GM12864 (cell line): ENCODE results near the gene DCD.
A peak's percentile ranks its signal among the peaks of the same experiment; 100 is the strongest.

Source experiments
- DNase-seq: peaks from one replicate; pipeline ENCODE4 v3.0.0-alpha.2; 2011; ENCODE audit warnings: low read depth
- H3K4me3 ChIP-seq: 2 replicates; pipeline ENCODE4 v1.5.1; 2011; ENCODE audit warnings: mild to moderate bottlenecking, low read depth, low read length, control low read depth
- TF ChIP-seq, protein P1 (sequence below): IDR thresholded peaks from 2 replicates; pipeline ENCODE4 v1.5.1; 2011; ENCODE audit warnings: low read depth, mild to moderate bottlenecking, moderate library complexity, low read length, control low read depth, inconsistent platforms; ENCODE audit errors: missing control alignments

Gene DCD

DNA sequence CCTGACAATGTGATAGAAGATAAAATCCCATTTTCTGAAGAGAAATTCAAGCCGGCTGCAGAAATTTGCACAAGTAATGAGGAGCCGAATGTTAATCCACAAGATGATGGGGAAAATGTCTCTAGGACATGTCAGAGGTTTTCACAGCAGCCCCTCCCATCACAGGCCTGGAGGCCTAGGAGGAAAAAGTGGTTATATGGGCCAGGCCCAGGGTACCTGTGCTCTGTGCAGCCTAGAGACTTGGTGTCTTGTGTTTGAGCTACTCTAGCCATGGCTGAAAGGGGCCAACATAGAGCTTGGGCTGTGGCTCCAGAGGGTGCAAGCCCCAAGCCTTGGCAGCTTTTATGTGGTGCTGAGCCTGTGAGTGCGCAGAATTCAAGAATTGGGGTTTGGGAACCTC is 20.9 kb downstream of the DCD start:
- no peak for DNase-seq
- H3K4me3 ChIP-seq, result no peak overlapping the region
- TF ChIP-seq, protein P1, sequence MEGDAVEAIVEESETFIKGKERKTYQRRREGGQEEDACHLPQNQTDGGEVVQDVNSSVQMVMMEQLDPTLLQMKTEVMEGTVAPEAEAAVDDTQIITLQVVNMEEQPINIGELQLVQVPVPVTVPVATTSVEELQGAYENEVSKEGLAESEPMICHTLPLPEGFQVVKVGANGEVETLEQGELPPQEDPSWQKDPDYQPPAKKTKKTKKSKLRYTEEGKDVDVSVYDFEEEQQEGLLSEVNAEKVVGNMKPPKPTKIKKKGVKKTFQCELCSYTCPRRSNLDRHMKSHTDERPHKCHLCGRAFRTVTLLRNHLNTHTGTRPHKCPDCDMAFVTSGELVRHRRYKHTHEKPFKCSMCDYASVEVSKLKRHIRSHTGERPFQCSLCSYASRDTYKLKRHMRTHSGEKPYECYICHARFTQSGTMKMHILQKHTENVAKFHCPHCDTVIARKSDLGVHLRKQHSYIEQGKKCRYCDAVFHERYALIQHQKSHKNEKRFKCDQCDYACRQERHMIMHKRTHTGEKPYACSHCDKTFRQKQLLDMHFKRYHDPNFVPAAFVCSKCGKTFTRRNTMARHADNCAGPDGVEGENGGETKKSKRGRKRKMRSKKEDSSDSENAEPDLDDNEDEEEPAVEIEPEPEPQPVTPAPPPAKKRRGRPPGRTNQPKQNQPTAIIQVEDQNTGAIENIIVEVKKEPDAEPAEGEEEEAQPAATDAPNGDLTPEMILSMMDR, result no peak

GRCh38 chr12:54625598-54625997 is 22.6 kb downstream of the DCD start:
- DNase-seq, result no peak
- TF ChIP-seq, protein P1, result no peak

GRCh38 chr12:54624315-54625279 is 23.6 kb downstream of the DCD start:
- TF ChIP-seq, protein P1, result no peak
- no peak for DNase-seq
- H3K4me3 ChIP-seq, result no peak overlapping the region

More at GRCh38 chr12:54625598-54625997, 22.6 kb downstream of the DCD start:
- H3K4me3 ChIP-seq, result no peak overlapping the region

DNA sequence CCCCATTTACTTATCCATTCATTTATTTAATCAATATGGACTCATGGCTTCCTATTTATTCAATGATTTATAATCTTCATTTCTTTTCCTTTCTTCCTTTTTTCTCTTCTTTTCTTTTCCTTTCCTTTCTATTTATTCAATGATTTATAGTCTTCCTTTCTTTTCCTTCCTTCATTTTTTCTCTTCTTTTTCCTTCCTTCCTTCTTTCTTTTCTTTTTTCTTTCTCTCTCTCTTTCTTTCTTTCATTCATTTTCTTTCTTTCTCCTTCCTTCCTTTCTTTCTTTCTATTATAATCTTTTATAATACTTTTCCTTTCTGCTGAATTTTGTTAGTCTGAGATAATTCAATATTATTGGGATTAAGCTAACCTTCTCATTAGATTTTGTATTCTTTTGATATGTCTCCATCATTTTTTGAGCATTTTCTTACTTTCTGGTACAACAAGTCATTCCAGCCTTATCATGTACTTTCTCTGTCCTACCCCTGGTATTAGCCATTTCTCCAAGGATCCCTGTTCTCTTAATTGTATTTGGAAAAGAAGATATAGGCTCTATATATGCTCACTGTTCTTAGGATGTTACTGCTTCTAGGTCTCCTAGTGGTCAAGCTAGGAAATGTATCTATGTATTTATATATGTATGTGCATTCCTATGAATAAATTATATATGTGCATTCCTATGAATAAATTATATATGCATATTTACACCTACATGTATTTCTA is 25.5 kb downstream of the DCD start:
- no peak for DNase-seq
- TF ChIP-seq, protein P1, result peak; percentile 8
- H3K4me3 ChIP-seq, result no peak overlapping the region

DNA sequence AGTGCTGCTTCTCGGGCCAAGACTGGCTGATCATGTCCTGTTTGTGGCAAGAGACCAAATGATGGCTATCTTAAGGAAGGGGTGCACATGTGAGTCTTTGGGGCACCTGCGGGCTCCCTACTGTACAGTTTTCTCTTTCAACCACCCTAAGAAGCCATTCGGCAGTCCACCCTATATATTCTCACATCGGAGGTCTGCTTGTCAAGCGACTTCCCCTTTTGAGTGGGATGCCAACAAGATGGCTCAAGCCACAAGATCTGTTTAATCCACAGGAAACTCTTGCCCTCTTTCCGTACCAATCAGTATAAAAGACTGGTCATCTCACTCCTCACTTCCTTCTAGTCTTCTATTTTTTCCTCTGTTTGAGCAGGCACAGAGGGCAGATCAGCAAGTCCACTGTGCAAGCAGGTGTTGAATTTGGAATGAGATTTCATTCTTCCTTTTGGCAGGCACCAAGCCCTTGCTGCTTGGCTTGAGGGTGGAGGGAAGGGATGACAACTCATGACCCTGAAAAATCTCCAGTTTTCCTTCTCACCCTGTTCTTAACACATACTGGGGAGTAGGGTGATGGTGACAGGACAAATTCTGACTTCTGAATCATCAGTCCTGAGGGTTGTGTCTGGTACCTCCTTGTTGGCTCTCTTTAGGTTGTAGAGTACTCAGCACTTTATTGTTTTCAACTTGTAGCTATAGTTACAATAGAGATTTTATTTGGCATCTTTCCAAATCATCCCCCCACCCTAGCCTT is 31.1 kb downstream of the DCD start:
- no peak overlapping the region for H3K4me3 ChIP-seq
- DNase-seq, result no peak

DNA sequence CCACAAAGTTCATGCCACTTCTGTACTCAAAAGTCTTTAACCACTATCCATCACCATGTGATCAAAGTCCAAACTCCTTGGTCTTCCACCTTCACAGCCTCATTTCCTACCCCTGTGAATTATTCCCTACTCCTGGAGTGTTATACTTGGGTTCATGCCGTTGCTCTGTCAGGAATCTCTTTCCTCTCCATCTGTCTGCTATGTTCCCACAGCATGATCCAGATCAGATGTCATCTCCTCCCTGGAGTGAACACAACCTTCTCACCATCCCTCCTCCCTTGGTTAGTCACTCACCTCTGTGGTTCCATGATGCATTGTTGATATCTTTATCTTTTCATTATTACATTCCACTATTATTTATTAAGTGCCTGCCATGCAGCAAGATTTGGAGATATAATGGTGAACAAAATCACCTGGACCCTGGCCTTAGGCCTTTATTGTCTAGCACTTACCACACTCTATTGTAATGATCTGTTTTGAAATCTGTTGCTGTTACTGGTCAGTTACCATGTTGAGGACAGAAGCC is 35.9 kb downstream of the DCD start:
- H3K4me3 ChIP-seq, result no peak overlapping the region
- no peak for DNase-seq
- TF ChIP-seq, protein P1, result no peak

More for the DNA sequence above, 31.1 kb downstream of the DCD start:
- TF ChIP-seq, protein P1, result no peak
